ENCODE results near the gene TMBIM4. TPM values are rescaled to one million over a fixed set of nuclear protein-coding genes. Genes with fewer than 3 reads are reported as not detected.

The TMBIM4 gene
- total RNA-seq, 4 donors from 2014 or later = 186 to 322 (median 242) TPM

DNA sequence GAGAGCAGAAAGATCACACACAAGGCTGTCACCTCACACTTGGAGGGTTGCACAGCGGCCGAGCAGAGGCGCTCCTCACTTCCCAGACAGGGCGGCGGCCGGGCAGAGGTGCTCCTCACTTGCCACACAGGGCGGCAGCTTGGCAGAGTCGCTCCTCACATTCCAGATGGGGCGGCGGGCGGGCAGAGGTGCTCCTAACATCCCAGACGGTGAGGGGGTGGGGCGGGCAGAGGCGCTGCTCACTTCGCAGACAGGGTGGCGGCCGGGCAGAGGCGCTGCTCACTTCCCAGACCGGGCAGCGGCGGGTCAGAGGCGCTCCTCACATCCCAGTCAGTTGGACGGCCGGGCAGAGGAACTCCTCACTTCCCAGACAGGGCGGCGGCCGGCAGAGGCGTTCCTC lies 9.1 kb downstream of the TMBIM4 start:
- 91 to 94% methylated on average over 16 to 22 of the region's 28 CpGs for WGBS, 2 donors
- TF ChIP-seq, protein P1, sequence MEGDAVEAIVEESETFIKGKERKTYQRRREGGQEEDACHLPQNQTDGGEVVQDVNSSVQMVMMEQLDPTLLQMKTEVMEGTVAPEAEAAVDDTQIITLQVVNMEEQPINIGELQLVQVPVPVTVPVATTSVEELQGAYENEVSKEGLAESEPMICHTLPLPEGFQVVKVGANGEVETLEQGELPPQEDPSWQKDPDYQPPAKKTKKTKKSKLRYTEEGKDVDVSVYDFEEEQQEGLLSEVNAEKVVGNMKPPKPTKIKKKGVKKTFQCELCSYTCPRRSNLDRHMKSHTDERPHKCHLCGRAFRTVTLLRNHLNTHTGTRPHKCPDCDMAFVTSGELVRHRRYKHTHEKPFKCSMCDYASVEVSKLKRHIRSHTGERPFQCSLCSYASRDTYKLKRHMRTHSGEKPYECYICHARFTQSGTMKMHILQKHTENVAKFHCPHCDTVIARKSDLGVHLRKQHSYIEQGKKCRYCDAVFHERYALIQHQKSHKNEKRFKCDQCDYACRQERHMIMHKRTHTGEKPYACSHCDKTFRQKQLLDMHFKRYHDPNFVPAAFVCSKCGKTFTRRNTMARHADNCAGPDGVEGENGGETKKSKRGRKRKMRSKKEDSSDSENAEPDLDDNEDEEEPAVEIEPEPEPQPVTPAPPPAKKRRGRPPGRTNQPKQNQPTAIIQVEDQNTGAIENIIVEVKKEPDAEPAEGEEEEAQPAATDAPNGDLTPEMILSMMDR (IDR thresholded peaks at IDR 0.05) = no peak
- TF ChIP-seq POLR2A (IDR thresholded peaks at IDR 0.05) = no peak
- Histone ChIP-seq H3K27ac (no peak overlapping the region), H3K4me1 (peaks cover 13 to 15% of the 10 kb centered on the region in 2 donors), H3K36me3 (peaks cover 0 to 4% of the 10 kb centered on the region in 2 donors), H3K4me3 (replicated peaks in 1 of 3) (no peak overlapping the region), H3K9me3 (no peaks in the 10 kb centered on the region), H3K27me3 (no peaks in the 10 kb centered on the region)
- intact Hi-C loops (cut with DNase I) = no loop called here
- DNase-seq = no peak

DNA sequence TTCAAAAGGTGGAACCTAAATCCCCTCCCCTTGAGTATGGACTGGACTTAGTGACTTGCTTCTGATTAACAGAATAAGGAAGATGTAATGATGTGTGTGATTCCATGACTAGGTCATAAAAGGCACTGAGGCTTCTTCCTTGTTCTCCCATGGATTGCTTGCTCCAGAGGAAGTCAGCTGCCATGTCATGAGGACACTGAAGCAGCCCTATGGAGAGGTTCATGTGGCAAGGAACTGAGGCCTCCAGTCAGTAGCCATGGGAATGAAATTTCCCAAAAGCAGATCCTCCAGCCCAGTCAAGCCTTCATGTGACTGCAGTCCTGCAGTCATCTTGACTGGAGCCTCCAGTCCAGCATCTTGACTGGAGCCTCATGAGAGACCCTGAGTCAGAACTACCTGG lies 10.7 kb downstream of the TMBIM4 start:
- Histone ChIP-seq H3K27ac (no peak overlapping the region), H3K4me1 (peaks cover 13 to 15% of the 10 kb centered on the region in 2 donors), H3K36me3 (peaks cover 0 to 4% of the 10 kb centered on the region in 2 donors), H3K9me3 (no peaks in the 10 kb centered on the region), H3K27me3 (no peaks in the 10 kb centered on the region), H3K4me3 (replicated peaks in 1 of 3) (no peak overlapping the region)
- intact Hi-C loops (cut with DNase I) = no loop called here
- TF ChIP-seq, protein P1 (IDR thresholded peaks at IDR 0.05) = no peak
- TF ChIP-seq POLR2A (IDR thresholded peaks at IDR 0.05) = no peak
- DNase-seq = no peak

DNA sequence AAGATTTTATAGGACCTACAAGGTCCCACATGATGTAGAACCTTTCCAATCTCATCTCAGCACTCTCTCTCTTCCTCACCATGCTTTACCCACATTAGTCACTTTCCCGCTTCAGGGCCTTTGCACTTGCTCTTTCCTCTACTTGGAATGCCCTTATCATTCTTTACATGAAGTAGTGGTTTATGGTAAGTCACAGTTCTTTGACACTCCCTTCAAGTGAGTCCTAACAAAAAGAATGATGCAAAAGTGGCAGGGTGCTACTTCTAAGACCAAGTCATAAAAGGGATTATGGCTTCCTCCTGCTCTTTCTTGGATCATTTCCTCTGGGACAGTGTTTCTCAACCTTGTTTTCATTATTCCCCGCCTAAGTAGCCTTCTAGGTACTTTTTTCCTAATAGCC lies 13.1 kb downstream of the TMBIM4 start:
- Histone ChIP-seq H3K27ac (no peak overlapping the region), H3K4me1 (peaks cover 0 to 3% of the 10 kb centered on the region in 2 donors), H3K27me3 (no peaks in the 10 kb centered on the region), H3K9me3 (no peaks in the 10 kb centered on the region), H3K36me3 (peaks cover 0 to 4% of the 10 kb centered on the region in 2 donors), H3K4me3 (replicated peaks in 1 of 3) (no peak overlapping the region)
- 100% methylated on average over 2 of the region's 2 CpGs for WGBS, 2 donors
- intact Hi-C loops (cut with DNase I) = no loop called here
- DNase-seq = no peak
- TF ChIP-seq, protein P1 (IDR thresholded peaks at IDR 0.05) = no peak
- no peak for TF ChIP-seq POLR2A (IDR thresholded peaks at IDR 0.05)

DNA sequence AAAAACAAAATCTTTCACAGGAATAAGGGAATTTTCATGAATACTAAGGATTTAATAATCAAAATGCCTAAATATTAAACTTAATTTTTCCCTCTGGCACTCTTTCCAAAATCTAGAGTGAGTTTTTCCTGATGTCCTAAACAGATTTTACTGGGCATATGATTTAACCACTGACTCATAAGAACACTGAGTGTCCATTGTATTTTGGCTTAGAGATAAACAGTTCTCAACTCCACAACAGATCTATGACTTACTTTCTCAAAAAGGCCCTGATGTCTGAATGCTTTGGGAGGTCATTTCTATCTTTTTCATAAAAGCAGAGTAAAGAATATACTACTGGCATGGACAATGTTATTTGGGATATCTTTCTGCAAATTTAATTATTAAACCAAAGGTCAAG lies 15.0 kb downstream of the TMBIM4 start:
- no peaks in the 10 kb centered on the region for H3K9me3 ChIP-seq
- H3K36me3 ChIP-seq = no peaks in the 10 kb centered on the region
- H3K4me3 ChIP-seq (replicated peaks in 1 of 3) = no peak overlapping the region
- H3K4me1 ChIP-seq = no peaks in the 10 kb centered on the region
- no peak for DNase-seq
- no peak overlapping the region for H3K27ac ChIP-seq
- H3K27me3 ChIP-seq = no peaks in the 10 kb centered on the region
- intact Hi-C loops (cut with DNase I) = no loop called here
- TF ChIP-seq, protein P1 (IDR thresholded peaks at IDR 0.05) = no peak
- TF ChIP-seq POLR2A (IDR thresholded peaks at IDR 0.05) = no peak

DNA sequence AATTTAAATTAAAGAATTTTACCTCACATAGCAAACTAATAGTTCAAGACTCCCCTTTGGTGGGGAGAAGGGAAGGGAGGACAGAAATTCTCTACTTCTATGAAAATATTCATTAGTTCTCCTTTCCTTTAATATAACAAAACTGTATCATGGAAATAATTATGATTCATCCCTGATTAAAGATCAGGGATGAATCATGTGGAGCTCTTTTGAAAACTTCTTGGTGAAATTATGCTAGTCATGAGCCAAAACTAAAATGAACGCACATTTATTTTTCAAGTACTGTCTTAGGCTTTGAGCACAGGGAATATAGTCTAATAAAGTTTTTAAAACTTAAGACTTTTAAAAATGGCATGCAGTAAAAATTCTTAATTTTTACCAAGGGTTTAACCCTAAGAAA lies 17.1 kb downstream of the TMBIM4 start:
- DNase-seq = no peak
- 70 to 77% methylated on average over 1 of the region's 1 CpG for WGBS, 2 donors
- no peaks in the 10 kb centered on the region for H3K27me3 ChIP-seq
- H3K9me3 ChIP-seq = no peaks in the 10 kb centered on the region
- intact Hi-C loops (cut with DNase I) = no loop called here
- H3K4me3 ChIP-seq (replicated peaks in 1 of 3) = no peak overlapping the region
- no peak for TF ChIP-seq POLR2A (IDR thresholded peaks at IDR 0.05)
- TF ChIP-seq, protein P1 (IDR thresholded peaks at IDR 0.05) = no peak
- H3K27ac ChIP-seq = no peak overlapping the region
- no peaks in the 10 kb centered on the region for H3K36me3 ChIP-seq
- H3K4me1 ChIP-seq = no peaks in the 10 kb centered on the region

Data from thyroid gland (tissue), 4 donors.